ENCODE results near the gene KCNH2.

DNA sequence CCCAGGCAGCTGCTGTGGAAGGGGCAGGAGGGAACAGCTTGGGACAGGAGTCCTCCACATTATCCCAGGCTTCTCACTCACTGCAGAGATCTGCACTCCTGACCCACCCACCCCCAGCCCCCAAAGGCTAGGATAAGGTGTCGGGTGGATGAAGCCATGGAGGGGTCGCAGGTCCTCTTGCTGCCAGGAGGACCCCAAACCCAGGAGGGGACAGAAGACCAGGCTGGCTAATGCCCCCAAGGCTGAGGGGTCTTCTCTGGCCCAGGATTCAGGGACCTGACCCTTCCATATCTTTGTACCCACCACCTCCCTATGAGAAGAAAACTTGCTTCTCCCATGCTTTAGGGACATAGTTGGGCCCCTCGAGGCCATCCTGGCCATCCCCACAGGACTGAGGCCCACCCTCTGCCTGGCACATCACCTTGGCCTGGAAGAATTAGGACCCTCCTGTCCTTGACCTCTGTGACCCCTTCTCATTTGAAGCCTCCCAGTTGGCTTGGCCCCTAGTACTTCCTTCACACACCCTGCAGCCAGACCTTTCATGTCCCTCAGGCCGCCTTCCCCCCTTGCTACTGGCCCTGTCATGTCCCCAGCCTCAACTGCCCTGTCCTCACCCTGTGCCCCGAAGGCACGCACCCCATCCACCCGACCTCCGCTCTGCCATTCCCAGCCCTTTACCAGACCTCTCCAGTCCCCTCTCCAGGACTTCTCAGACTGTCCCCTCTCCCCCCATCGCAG is 21.6 kb downstream of the KCNH2 start:
- TF ChIP-seq POLR2A (IDR thresholded peaks at IDR 0.05; ENCODE audit: extremely low read depth, insufficient read length): no peak
- no peak for TF ChIP-seq MYC (IDR thresholded peaks at IDR 0.05; ENCODE audit: low read depth, low read length)
